H9 (cell line): ENCODE data around the gene MZT2A. TPM values are rescaled to one million over a fixed set of nuclear protein-coding genes. Genes with fewer than 3 reads are reported as not detected.
"Not testable (repeated sequence)": the region's sequence is repeated elsewhere in the genome, so short reads cannot be mapped to it uniquely, and the experiment has no call there.

Source experiments
- DNase-seq: peaks from one replicate; pipeline ENCODE4 v3.0.0-alpha.2; 2017
- H2AFZ ChIP-seq: one replicate; pipeline ENCODE4 v1.6.1; 2013; ENCODE audit warnings: mild to moderate bottlenecking, low read length, control low read depth, moderate library complexity
- H2AK5ac ChIP-seq: 2 replicates; pipeline ENCODE4 v1.6.1; 2013; ENCODE audit warnings: low read length, control low read depth, mixed read lengths; ENCODE audit not compliant: insufficient read length
- H2BK120ac ChIP-seq: one replicate; pipeline ENCODE4 v1.6.1; 2013; ENCODE audit warnings: low read depth, mild to moderate bottlenecking, low read length, control low read depth, inconsistent platforms; ENCODE audit not compliant: poor library complexity, severe bottlenecking
- H2BK12ac ChIP-seq: 2 replicates; pipeline ENCODE4 v1.6.1; 2013; ENCODE audit warnings: low read length, control low read depth, mixed read lengths, low read depth; ENCODE audit not compliant: insufficient read length
- H2BK15ac ChIP-seq: 2 replicates; pipeline ENCODE4 v1.6.1; 2013; ENCODE audit warnings: low read depth, low read length, control low read depth
- H2BK20ac ChIP-seq: one replicate; pipeline ENCODE4 v1.6.1; 2013; ENCODE audit warnings: low read depth, mild to moderate bottlenecking, low read length, control low read depth, inconsistent platforms; ENCODE audit not compliant: poor library complexity, severe bottlenecking
- H2BK5ac ChIP-seq: 2 replicates; pipeline ENCODE4 v1.6.1; 2013; ENCODE audit warnings: low read length, control low read depth, mixed read lengths; ENCODE audit not compliant: insufficient read length
- H3K14ac ChIP-seq: 2 replicates; pipeline ENCODE4 v1.6.1; 2013; ENCODE audit warnings: low read length, control low read depth; ENCODE audit not compliant: insufficient read depth
- H3K18ac ChIP-seq: 2 replicates; pipeline ENCODE4 v1.6.1; 2013; ENCODE audit warnings: low read depth, mild to moderate bottlenecking, mixed read lengths, low read length, control low read depth; ENCODE audit not compliant: insufficient read length
- H3K23ac ChIP-seq: 2 replicates; pipeline ENCODE4 v1.6.1; 2013; ENCODE audit warnings: low read length, control low read depth, mixed read lengths, low read depth; ENCODE audit not compliant: insufficient read length
- H3K23me2 ChIP-seq: 2 replicates; pipeline ENCODE4 v1.6.1; 2013; ENCODE audit warnings: low read depth, mild to moderate bottlenecking, mixed read lengths, low read length, control low read depth; ENCODE audit not compliant: insufficient read length, poor library complexity, severe bottlenecking
- H3K27ac ChIP-seq: 2 replicates; pipeline ENCODE4 v1.5.1; 2013; ENCODE audit warnings: low read length, control low read depth, mixed read lengths, low read depth; ENCODE audit not compliant: insufficient read length
- H3K27me3 ChIP-seq: 2 replicates; pipeline ENCODE4 v1.6.1; 2013; ENCODE audit warnings: low read length, control low read depth, inconsistent platforms; ENCODE audit not compliant: insufficient read depth
- H3K4ac ChIP-seq: 2 replicates; pipeline ENCODE4 v1.6.1; 2013; ENCODE audit warnings: low read depth, mild to moderate bottlenecking, control low read depth, inconsistent platforms, low read length, moderate library complexity
- H3K4me1 ChIP-seq: 2 replicates; pipeline ENCODE4 v1.6.1; 2013; ENCODE audit warnings: low read length, control low read depth, inconsistent platforms; ENCODE audit not compliant: insufficient read depth
- H3K4me2 ChIP-seq: 2 replicates; pipeline ENCODE4 v1.6.1; 2013; ENCODE audit warnings: low read length, control low read depth, mixed read lengths; ENCODE audit not compliant: insufficient read length, insufficient read depth
- H3K56ac ChIP-seq: 2 replicates; pipeline ENCODE4 v1.6.1; 2013; ENCODE audit warnings: low read depth, mild to moderate bottlenecking, mixed read lengths, low read length, control low read depth; ENCODE audit not compliant: insufficient read length
- H3K79me1 ChIP-seq: 2 replicates; pipeline ENCODE4 v1.6.1; 2013; ENCODE audit warnings: low read depth, mild to moderate bottlenecking, moderate library complexity, low read length, control low read depth, inconsistent platforms; ENCODE audit not compliant: insufficient read depth, poor library complexity, severe bottlenecking
- H3K79me2 ChIP-seq: 2 replicates; pipeline ENCODE4 v1.6.1; 2013; ENCODE audit warnings: low read length, control low read depth, inconsistent platforms; ENCODE audit not compliant: insufficient read depth
- H3K9ac ChIP-seq: 2 replicates; pipeline ENCODE4 v1.6.1; 2013; ENCODE audit warnings: low read length, control low read depth, mixed read lengths; ENCODE audit not compliant: insufficient read length; ENCODE audit errors: extremely low read depth
- H3K9me3 ChIP-seq: one replicate; pipeline ENCODE4 v1.6.1; 2013; ENCODE audit warnings: low read depth, low read length, inconsistent platforms; ENCODE audit not compliant: control insufficient read depth
- H3T11ph ChIP-seq: one replicate; pipeline ENCODE4 v1.6.1; 2013; ENCODE audit warnings: mild to moderate bottlenecking, low read length, control low read depth, inconsistent platforms
- H4K20me1 ChIP-seq: one replicate; pipeline ENCODE4 v1.6.1; 2013; ENCODE audit not compliant: control insufficient read depth, insufficient read length, insufficient read depth
- H4K5ac ChIP-seq: 2 replicates; pipeline ENCODE4 v1.6.1; 2013; ENCODE audit warnings: low read depth, mild to moderate bottlenecking, mixed read lengths, low read length, control low read depth; ENCODE audit not compliant: insufficient read length
- H4K8ac ChIP-seq: replicated peaks from 2 replicates; pipeline ENCODE4 v1.6.1; 2013; ENCODE audit warnings: low read length, control low read depth, mixed read lengths, low read depth; ENCODE audit not compliant: insufficient read length
- H4K91ac ChIP-seq: 2 replicates; pipeline ENCODE4 v1.6.1; 2013; ENCODE audit warnings: low read depth, mild to moderate bottlenecking, moderate library complexity, mixed read lengths, low read length, control low read depth; ENCODE audit not compliant: insufficient read length
- H3K27ac Mint-ChIP-seq, 3 experiments: 2 replicates in 2 of 3; 3 replicates in 1 of 3; pipeline ENCODE4 v1.8.0; 2020 to 2021; ENCODE audit warnings: mixed read lengths in 3 of 3, mild to moderate bottlenecking in 1 of 3, moderate library complexity in 1 of 3
- H3K27me3 Mint-ChIP-seq: 2 replicates; pipeline ENCODE4 v1.8.0; 2021; ENCODE audit warnings: low read depth, mild to moderate bottlenecking, moderate library complexity, mixed read lengths
- H3K36me3 Mint-ChIP-seq, 3 experiments: 2 replicates in 2 of 3; 3 replicates in 1 of 3; pipeline ENCODE4 v1.8.0; 2020 to 2021; ENCODE audit warnings: low read depth in 3 of 3, mixed read lengths in 3 of 3; ENCODE audit not compliant: insufficient read depth in 1 of 3
- H3K4me1 Mint-ChIP-seq, 2 experiments: 2 replicates each; pipeline ENCODE4 v1.8.0; 2020; ENCODE audit warnings: mixed read lengths in 2 of 2
- H3K4me3 Mint-ChIP-seq, 2 experiments: 2 replicates in 1 of 2; 3 replicates in 1 of 2; pipeline ENCODE4 v1.8.0; 2020 to 2021; ENCODE audit warnings: mild to moderate bottlenecking in 2 of 2, mixed read lengths in 2 of 2, moderate library complexity in 1 of 2
- H3K9me3 Mint-ChIP-seq, 2 experiments: 2 replicates in 1 of 2; 3 replicates in 1 of 2; pipeline ENCODE4 v1.8.0; 2020; ENCODE audit warnings: mild to moderate bottlenecking in 2 of 2, mixed read lengths in 2 of 2, moderate library complexity in 1 of 2
- WGBS: extraction: QIAGEN DNeasy Blood & Tissue Kit; methylation state at CpG from one replicate; pipeline ENCODE4 v1.1.7; 2013; ENCODE audit warnings: missing lambda C conversion rate, low lambda C conversion rate, mixed read lengths; ENCODE audit not compliant: insufficient read length; ENCODE audit errors: extremely low coverage; 5-methylcytosine and 5-hydroxymethylcytosine counted together
- total RNA-seq: library from RNA; stranded (reverse); gene quantifications from 2 replicates; pipeline ENCODE4 v1.2.1, GENCODE V29; 2021

Gene MZT2A
- total RNA-seq, 1 experiment from 2014 or later, result 127 TPM

GRCh38 chr2:131484906-131485460, 7.2 kb downstream of the MZT2A start:
- not testable (repeated sequence) for H2BK5ac ChIP-seq, H3T11ph ChIP-seq, H3K4ac ChIP-seq, H3K27ac Mint-ChIP-seq, H3K79me1 ChIP-seq, H3K9me3 ChIP-seq, H3K9me3 Mint-ChIP-seq, H3K4me2 ChIP-seq, H3K27me3 ChIP-seq, H2BK12ac ChIP-seq, H2BK15ac ChIP-seq, H2BK20ac ChIP-seq, H4K8ac ChIP-seq, H3K56ac ChIP-seq, H4K20me1 ChIP-seq, H3K9ac ChIP-seq, H3K23me2 ChIP-seq, H2AK5ac ChIP-seq, H4K5ac ChIP-seq, H3K27ac ChIP-seq, H3K4me3 Mint-ChIP-seq, H2BK120ac ChIP-seq, H3K18ac ChIP-seq, H3K79me2 ChIP-seq, H4K91ac ChIP-seq, H3K27me3 Mint-ChIP-seq, H3K23ac ChIP-seq, DNase-seq, H3K4me1 ChIP-seq, H3K4me1 Mint-ChIP-seq, H2AFZ ChIP-seq, H3K14ac ChIP-seq
- H3K36me3 Mint-ChIP-seq, result peaks cover 11 to 19% (median 17%) of the 10 kb centered on the region in 3 experiments; a peak in 6 of 7 replicates
- no CpG with 5 or more reads among the region's 11 CpGs for WGBS

GRCh38 chr2:131483981-131484820, 8.0 kb downstream of the MZT2A start:
- H3K9ac ChIP-seq, DNase-seq, H3K4ac ChIP-seq, H3K4me2 ChIP-seq, H3T11ph ChIP-seq, H2BK15ac ChIP-seq, H3K9me3 ChIP-seq, H3K27me3 ChIP-seq, H3K56ac ChIP-seq, H3K23ac ChIP-seq, H3K14ac ChIP-seq, H3K18ac ChIP-seq, H3K79me2 ChIP-seq, H3K23me2 ChIP-seq, H3K27ac Mint-ChIP-seq, H3K27ac ChIP-seq, H3K9me3 Mint-ChIP-seq, H4K8ac ChIP-seq, H2BK120ac ChIP-seq, H2AK5ac ChIP-seq, H3K4me1 ChIP-seq, H3K4me1 Mint-ChIP-seq, H2AFZ ChIP-seq, H3K79me1 ChIP-seq, H3K4me3 Mint-ChIP-seq, H2BK12ac ChIP-seq, H2BK20ac ChIP-seq, H4K20me1 ChIP-seq, H2BK5ac ChIP-seq, H4K91ac ChIP-seq, H4K5ac ChIP-seq, H3K27me3 Mint-ChIP-seq: not testable (repeated sequence)
- WGBS, result no CpG with 5 or more reads among the region's 24 CpGs
- H3K36me3 Mint-ChIP-seq, result peaks cover 11 to 15% (median 14%) of the 10 kb centered on the region in 3 experiments; a peak in 6 of 7 replicates
